C4-2B (cell line): ENCODE data around the gene AFF2.
A peak's percentile ranks its signal among the peaks of the same experiment; 100 is the strongest.

Experiments used
- H3K27ac ChIP-seq: fragments of 450-650 bp; 2 replicates; pipeline ENCODE4 v1.5.1; 2017
- CTCF ChIP-seq: fragments of 450-650 bp; conservative IDR thresholded peaks from 2 replicates; pipeline ENCODE4 v1.5.1; 2017; ENCODE audit warnings: mild to moderate bottlenecking
- ZFX ChIP-seq: fragments of 450-650 bp; IDR thresholded peaks from 2 replicates; pipeline ENCODE4 v1.6.1; 2017

Gene AFF2

GRCh38 chrX:148823986-148824385, 323.6 kb downstream of the AFF2 start:
- H3K27ac ChIP-seq = no peak overlapping the region
- no peak for TF ChIP-seq ZFX
- TF ChIP-seq CTCF = no peak

GRCh38 chrX:148825696-148826095, 325.3 kb downstream of the AFF2 start:
- TF ChIP-seq CTCF = no peak
- no peak for TF ChIP-seq ZFX
- H3K27ac ChIP-seq = no peak overlapping the region

GRCh38 chrX:148836741-148837140, 336.3 kb downstream of the AFF2 start:
- no peak for TF ChIP-seq CTCF
- no peak for TF ChIP-seq ZFX
- no peak overlapping the region for H3K27ac ChIP-seq

- no peak overlapping the region for H3K27ac ChIP-seq
- TF ChIP-seq CTCF = no peak
- no peak for TF ChIP-seq ZFX
These were observed 350.2 kb downstream of the AFF2 start for GRCh38 chrX:148850631-148851030.

- TF ChIP-seq CTCF = no peak
- TF ChIP-seq ZFX = no peak
- H3K27ac ChIP-seq = no peak overlapping the region
These were observed 353.9 kb downstream of the AFF2 start for GRCh38 chrX:148854306-148854705.

GRCh38 chrX:148856505-148856904, 356.1 kb downstream of the AFF2 start:
- H3K27ac ChIP-seq = no peak overlapping the region
- TF ChIP-seq CTCF = no peak
- TF ChIP-seq ZFX = no peak

GRCh38 chrX:148865277-148866210, 365.1 kb downstream of the AFF2 start:
- TF ChIP-seq CTCF (peak; percentile 9; the same call in 1 of the 2 replicates), ZFX (no peak)
- H3K27ac ChIP-seq = no peak overlapping the region
